ENCODE data around the gene HS6ST3.

The HS6ST3 gene

GRCh38 chr13:96858133-96858826 lies 768.4 kb downstream of the HS6ST3 start:
- no peak for DNase-seq

- DNase-seq, result peak; percentile 72
Measured at GRCh38 chr13:96860882-96861281, 771.0 kb downstream of the HS6ST3 start.

- no peak for DNase-seq
Measured at GRCh38 chr13:96862093-96862492, 772.2 kb downstream of the HS6ST3 start.

GRCh38 chr13:96862999-96863398 lies 773.1 kb downstream of the HS6ST3 start:
- DNase-seq, result no peak

GRCh38 chr13:96871469-96871868 lies 781.6 kb downstream of the HS6ST3 start:
- no peak for DNase-seq

GRCh38 chr13:96880419-96880818 lies 790.5 kb downstream of the HS6ST3 start:
- no peak for DNase-seq

All from femur (tissue), 1 donor.